ENCODE measurements around the gene NUCB1.

Gene NUCB1

DNA sequence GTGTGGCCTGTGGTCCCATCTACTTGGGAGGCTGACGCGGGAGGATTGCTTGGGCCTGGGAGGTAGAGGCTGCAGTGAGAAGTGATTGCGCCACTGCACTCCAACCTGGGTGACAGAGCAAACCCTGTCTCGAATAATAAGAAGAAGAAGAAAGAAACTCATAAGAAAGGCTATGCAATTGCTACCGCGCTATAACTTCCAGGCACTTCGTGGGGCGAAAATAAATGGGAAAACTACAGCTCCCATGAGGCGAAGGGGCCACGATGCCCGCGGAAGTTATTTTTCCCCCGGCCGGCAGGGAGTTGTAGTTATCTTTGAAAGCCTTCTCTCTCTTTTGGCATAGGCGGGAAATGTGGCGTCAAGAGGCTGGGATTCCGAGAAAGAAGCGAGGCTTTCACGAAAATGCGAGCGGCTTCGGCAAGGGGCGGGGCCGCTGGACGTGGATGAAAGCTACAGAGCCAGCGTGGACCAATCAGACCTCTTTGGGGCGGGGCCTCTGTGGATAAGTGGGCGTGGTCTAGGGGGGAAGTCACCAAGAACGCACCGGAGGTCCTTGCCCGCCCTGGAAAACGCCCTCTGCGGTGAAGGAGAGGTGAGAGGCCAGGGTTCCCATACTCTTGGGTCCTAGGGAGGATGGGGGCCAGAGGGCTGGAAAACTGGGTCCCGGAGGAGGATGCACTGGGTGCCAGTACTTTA is at the start of gene NUCB1:
TSS of gene NUCB1 (plus strand) at position 532 of the 696 bp plus-strand sequence. CDS start 485 bp downstream, outside the sequence.
- TF ChIP-seq, protein P1, sequence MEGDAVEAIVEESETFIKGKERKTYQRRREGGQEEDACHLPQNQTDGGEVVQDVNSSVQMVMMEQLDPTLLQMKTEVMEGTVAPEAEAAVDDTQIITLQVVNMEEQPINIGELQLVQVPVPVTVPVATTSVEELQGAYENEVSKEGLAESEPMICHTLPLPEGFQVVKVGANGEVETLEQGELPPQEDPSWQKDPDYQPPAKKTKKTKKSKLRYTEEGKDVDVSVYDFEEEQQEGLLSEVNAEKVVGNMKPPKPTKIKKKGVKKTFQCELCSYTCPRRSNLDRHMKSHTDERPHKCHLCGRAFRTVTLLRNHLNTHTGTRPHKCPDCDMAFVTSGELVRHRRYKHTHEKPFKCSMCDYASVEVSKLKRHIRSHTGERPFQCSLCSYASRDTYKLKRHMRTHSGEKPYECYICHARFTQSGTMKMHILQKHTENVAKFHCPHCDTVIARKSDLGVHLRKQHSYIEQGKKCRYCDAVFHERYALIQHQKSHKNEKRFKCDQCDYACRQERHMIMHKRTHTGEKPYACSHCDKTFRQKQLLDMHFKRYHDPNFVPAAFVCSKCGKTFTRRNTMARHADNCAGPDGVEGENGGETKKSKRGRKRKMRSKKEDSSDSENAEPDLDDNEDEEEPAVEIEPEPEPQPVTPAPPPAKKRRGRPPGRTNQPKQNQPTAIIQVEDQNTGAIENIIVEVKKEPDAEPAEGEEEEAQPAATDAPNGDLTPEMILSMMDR (conservative IDR thresholded peaks at IDR 0.05; ENCODE audit: low read depth) = no peak
- peak within 1 kb of the TSS; percentile 91 for H3K27ac ChIP-seq
- POLR2A ChIA-PET (ENCODE audit: low non-redundant PET) = interaction anchor here (0.6 kb wide), 1 partner anchor 93 kb away, joined by 3 read pairs; the partner anchor contains the start of gene GYS1
- peak; percentile 99 for DNase-seq (ENCODE audit: low spot score)
- CTCF ChIA-PET = interaction anchor here (0.6 kb wide), 3 partner anchors 34 to 94 kb away, joined by 3 to 4 read pairs (median 3); partner anchors contain the start of genes DHDH and RUVBL2

DNA sequence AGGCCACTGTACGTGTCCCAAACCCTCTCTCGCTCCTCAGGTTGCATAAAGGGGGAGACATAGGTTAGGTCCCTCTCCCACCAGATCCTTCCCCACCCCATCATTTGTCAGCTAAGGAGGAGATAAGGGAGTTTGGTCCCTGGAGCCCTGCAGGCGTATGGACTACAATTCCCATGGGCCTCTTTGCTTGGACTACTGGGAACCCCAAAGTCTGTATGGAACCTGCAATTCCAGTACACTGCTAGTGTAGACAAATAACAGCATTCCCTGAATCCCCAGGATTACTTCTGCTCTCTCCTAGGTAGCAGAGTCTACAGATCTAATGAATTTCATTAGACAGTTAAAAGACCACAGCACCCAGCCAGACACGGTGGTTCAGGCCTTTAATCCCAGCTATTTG is 47.8 kb upstream of the NUCB1 start:
- TF ChIP-seq, protein P1 (conservative IDR thresholded peaks at IDR 0.05; ENCODE audit: low read depth) = no peak
- no peak for DNase-seq (ENCODE audit: low spot score)
- no peak overlapping the region for H3K27ac ChIP-seq
- ChIA-PET POLR2A (ENCODE audit: low non-redundant PET) (interaction anchor here (1.2 kb wide), 1 partner anchor 20 kb away, joined by 4 read pairs; the partner anchor contains the start of gene PPP1R15A), CTCF (interaction anchor here (0.6 to 1.0 kb wide), 2 partner anchors 9 to 470 kb away, joined by 9 to 14 read pairs; no protein-coding TSS in a partner anchor)

DNA sequence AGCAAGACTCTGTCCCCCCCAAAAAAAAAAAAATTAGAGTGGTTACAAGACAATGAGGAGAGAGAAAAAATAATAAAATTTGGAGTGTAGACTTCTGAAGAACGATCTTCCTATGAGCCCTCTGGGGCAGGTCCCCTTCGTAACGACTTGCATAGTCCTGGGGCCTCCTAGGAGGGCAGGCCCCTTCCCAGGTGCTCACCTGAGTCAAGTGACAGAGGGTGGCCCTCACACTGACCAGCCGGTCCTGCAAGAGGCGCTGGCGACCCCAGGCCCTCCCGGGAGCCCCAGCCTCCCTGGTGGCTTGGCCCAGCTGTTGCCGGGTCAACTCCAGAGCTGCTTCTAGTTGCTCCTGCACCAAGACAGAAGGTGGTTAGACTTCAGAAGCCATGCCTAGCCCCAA is 46.6 kb upstream of the NUCB1 start:
- ChIA-PET CTCF (interaction anchor here (0.7 to 1.1 kb wide), 2 partner anchors 65 to 207 kb away, joined by 3 to 4 read pairs; partner anchors contain the start of gene CA11), POLR2A (ENCODE audit: low non-redundant PET) (no interaction called here)
- DNase-seq (ENCODE audit: low spot score) = no peak
- no peak overlapping the region for H3K27ac ChIP-seq
- TF ChIP-seq, protein P1 (conservative IDR thresholded peaks at IDR 0.05; ENCODE audit: low read depth) = no peak

DNA sequence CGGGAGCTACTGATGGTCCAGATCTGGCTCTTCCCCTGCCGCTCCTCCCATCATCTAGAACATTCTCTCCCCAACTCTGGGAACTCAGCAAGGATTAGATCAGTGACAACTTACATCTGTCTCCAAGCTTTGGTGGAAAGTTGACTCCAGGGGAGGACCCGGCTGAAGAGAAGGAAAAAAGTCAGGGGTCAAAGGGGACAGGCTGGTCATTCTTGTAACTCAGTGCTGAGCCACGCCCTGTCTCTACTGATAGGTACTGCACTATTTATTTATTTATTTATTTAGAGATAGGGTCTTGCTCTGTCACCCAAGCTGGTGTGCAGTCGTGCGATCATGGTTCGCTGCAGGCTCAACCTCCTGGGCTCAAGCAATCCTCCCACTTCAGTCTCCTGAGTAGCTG is 46.0 kb upstream of the NUCB1 start:
- CTCF ChIA-PET = interaction anchor here (1.1 to 1.2 kb wide), 2 partner anchors 12 to 66 kb away, joined by 4 to 6 read pairs; no protein-coding TSS in a partner anchor
- POLR2A ChIA-PET (ENCODE audit: low non-redundant PET) = no interaction called here

DNA sequence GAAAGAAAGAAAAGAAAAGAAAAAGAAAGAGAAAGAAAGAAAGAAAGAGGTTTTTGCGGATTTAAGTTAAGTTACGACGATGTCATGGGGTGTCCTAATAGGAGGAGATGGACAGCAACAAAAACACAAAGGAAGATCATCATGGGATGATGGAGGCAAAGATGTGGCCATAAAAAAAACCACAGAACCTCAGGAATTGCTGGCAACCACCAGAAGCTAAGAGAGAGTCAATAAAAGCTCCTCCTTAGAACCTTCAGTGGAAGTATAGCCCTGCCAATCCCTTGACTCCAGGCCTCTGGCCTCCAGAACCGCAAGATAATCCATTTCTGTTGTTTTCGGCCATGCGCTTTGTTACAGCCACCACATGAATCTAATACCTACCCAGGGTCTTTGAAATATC is 43.2 kb upstream of the NUCB1 start:
- no peak for DNase-seq (ENCODE audit: low spot score)
- ChIA-PET CTCF (interaction anchor here (0.6 kb wide), 1 partner anchor 240 kb away, joined by 6 read pairs; no protein-coding TSS in a partner anchor), POLR2A (ENCODE audit: low non-redundant PET) (no interaction called here)
- no peak overlapping the region for H3K27ac ChIP-seq
- TF ChIP-seq, protein P1 (conservative IDR thresholded peaks at IDR 0.05; ENCODE audit: low read depth) = no peak

More for the DNA sequence above, 46.0 kb upstream of the NUCB1 start:
- DNase-seq (ENCODE audit: low spot score) = no peak
- TF ChIP-seq, protein P1 (conservative IDR thresholded peaks at IDR 0.05; ENCODE audit: low read depth) = no peak
- no peak overlapping the region for H3K27ac ChIP-seq

DNA sequence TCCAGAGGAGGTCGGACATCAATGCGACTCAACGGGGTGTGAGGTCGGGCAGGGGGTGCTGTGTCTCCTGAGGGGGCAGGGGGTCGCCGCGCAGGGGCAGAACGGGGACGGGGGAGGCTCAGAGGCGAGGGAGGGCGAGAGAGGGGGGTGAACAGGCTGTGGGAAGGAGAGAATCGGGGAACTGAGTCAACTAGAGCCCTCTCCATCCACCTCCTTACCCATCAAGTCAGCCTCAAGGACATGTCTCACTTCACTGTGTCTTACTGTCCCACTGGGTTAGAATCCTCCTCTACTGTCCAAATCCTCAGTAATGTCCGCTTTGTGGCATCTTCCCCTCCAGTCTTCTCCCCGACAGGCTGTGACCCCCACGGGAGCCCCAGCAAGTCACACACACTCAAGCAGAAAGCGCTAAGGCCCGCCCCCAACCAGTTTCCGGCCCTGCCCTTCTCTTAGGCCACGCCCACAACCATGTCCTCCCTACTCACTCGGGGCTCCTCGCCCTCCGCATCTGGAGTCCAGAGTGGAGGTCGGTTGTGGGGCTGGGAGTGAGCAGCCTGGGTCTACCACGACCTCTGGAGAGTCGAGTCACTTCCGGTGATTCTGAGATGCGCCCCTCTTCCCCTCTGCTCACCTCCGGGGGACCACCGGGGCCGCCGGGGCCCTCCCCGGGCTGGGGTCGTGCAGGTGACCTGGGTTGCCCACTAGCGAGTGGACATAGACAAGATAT is 41.0 kb upstream of the NUCB1 start:
- CTCF ChIA-PET = no interaction called here
- TF ChIP-seq, protein P1 (conservative IDR thresholded peaks at IDR 0.05; ENCODE audit: low read depth) = no peak
- DNase-seq (ENCODE audit: low spot score) = no peak

More for the DNA sequence above, 41.0 kb upstream of the NUCB1 start:
- POLR2A ChIA-PET (ENCODE audit: low non-redundant PET) = interaction anchor here (0.7 to 1.0 kb wide), 2 partner anchors 13 to 66 kb away, joined by 3 to 6 read pairs; partner anchors contain the start of gene PPP1R15A
- no peak overlapping the region for H3K27ac ChIP-seq

Measured in RWPE1 (cell line).